HEK293T (cell line): ENCODE results near the gene SRM.

ENCODE experiments used
- BHLHE40 ChIP-seq: fragments of 450-650 bp; IDR thresholded peaks from 2 replicates; pipeline ENCODE4 v1.6.1; 2016; ENCODE audit warnings: mild to moderate bottlenecking, moderate library complexity, borderline replicate concordance
- FOXK2 ChIP-seq: fragments of 450-650 bp; IDR thresholded peaks from 2 replicates; pipeline ENCODE4 v1.6.1; 2016; ENCODE audit warnings: mild to moderate bottlenecking

- TF ChIP-seq BHLHE40, result no peak
- no peak for TF ChIP-seq FOXK2
Measured at GRCh38 chr1:11059968-11060830, at the start of gene SRM.
